OCI-LY1 (cell line): Measurements from ENCODE around the gene CELF4.

Source experiments
- H2AFZ ChIP-seq: fragments of 200-600 bp; sonication (generic), shearing (Covaris generic); 2 replicates; pipeline ENCODE4 v1.6.0; 2014; ENCODE audit warnings: antibody characterized with exemption, mild to moderate bottlenecking, low read length
- H3F3A ChIP-seq: fragments of 200-600 bp; sonication (generic), shearing (Covaris generic); 2 replicates; pipeline ENCODE4 v1.6.0; 2014; ENCODE audit warnings: mild to moderate bottlenecking, antibody characterized with exemption, low read length, moderate library complexity; ENCODE audit not compliant: insufficient read depth
- H3K27ac ChIP-seq: fragments of 200-600 bp; sonication (generic); 2 replicates; pipeline ENCODE4 v1.5.1; 2014; ENCODE audit warnings: low read length, mixed run types, mild to moderate bottlenecking, low read depth; ENCODE audit not compliant: poor library complexity, severe bottlenecking
- H3K27me3 ChIP-seq: fragments of 200-600 bp; sonication (generic); 2 replicates; pipeline ENCODE4 v1.6.0; 2014; ENCODE audit warnings: antibody characterized with exemption, mild to moderate bottlenecking, low read length, moderate library complexity; ENCODE audit not compliant: insufficient read depth
- H3K36me3 ChIP-seq: fragments of 200-600 bp; sonication (generic); 2 replicates; pipeline ENCODE4 v1.6.1; 2014; ENCODE audit warnings: mild to moderate bottlenecking, antibody characterized with exemption, low read length, moderate library complexity, mixed read lengths; ENCODE audit not compliant: insufficient read depth
- H3K4me1 ChIP-seq: fragments of 200-600 bp; sonication (generic); 2 replicates; pipeline ENCODE4 v1.5.1; 2014; ENCODE audit warnings: mild to moderate bottlenecking, low read length, moderate library complexity; ENCODE audit not compliant: insufficient read depth, severe bottlenecking
- H3K4me2 ChIP-seq: fragments of 200-600 bp; sonication (generic), shearing (Covaris generic); 2 replicates; pipeline ENCODE4 v1.6.1; 2014; ENCODE audit warnings: low read length
- H3K4me3 ChIP-seq: fragments of 200-600 bp; sonication (generic); 2 replicates; pipeline ENCODE4 v1.5.1; 2014; ENCODE audit warnings: low read length, low read depth, mild to moderate bottlenecking, mixed read lengths; ENCODE audit not compliant: poor library complexity, severe bottlenecking
- H3K79me2 ChIP-seq: fragments of 200-600 bp; shearing (Covaris generic); 2 replicates; pipeline ENCODE4 v1.6.1; 2016; ENCODE audit warnings: mixed run types, low read length, mixed read lengths; ENCODE audit not compliant: insufficient read depth
- H3K9ac ChIP-seq: fragments of 200-600 bp; sonication (generic), shearing (Covaris generic); 2 replicates; pipeline ENCODE4 v1.6.1; 2014; ENCODE audit warnings: mild to moderate bottlenecking, low read length, mixed read lengths
- H3K9me2 ChIP-seq: fragments of 200-600 bp; sonication (generic), shearing (Covaris generic); 2 replicates; pipeline ENCODE4 v1.6.1; 2014; ENCODE audit warnings: low read depth, mild to moderate bottlenecking, low read length, mixed read lengths
- H3K9me3 ChIP-seq: fragments of 200-600 bp; shearing (Covaris generic); 2 replicates; pipeline ENCODE4 v1.6.1; 2014; ENCODE audit warnings: low read length, mixed read lengths
- H4K20me1 ChIP-seq: fragments of 200-600 bp; sonication (generic), shearing (Covaris generic); 2 replicates; pipeline ENCODE4 v1.6.0; 2016; ENCODE audit warnings: mild to moderate bottlenecking, low read length; ENCODE audit not compliant: insufficient read depth
- EZH2 ChIP-seq: fragments of 200-600 bp; sonication (generic), shearing (Covaris generic); IDR thresholded peaks from 2 replicates; pipeline ENCODE4 v1.8.0; 2017; ENCODE audit warnings: borderline replicate concordance, mixed run types, mild to moderate bottlenecking, antibody characterized with exemption, low read length, moderate library complexity, mixed read lengths
- TF ChIP-seq, protein P1 (sequence below): fragments of 200-600 bp; sonication (generic), shearing (Covaris generic); IDR thresholded peaks from 2 replicates; pipeline ENCODE4 v1.5.1; 2017; ENCODE audit warnings: mild to moderate bottlenecking, antibody characterized with exemption, low read length, moderate library complexity, mixed read lengths

The CELF4 gene

DNA sequence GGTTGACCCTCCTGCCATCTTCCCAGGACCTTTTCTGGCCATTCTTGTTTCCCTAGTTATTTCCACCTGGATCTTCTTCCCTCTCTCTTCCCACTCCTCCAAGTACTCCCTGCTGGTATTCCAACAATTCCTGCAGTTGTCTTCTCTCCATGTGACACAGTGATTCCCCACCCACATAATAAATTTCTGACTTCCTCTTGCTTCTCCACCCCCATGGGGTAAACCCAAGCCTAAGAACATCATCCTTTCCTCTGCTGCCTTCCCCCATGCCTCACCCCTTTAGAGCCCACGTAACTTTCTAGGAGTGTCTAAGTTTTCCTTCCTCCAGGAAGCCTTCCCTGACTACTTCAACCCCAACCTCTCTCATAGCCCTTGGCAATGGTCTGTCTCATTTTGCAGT is 72.6 kb downstream of the CELF4 start:
- Histone ChIP-seq H3K9me2 (no peaks in the 10 kb centered on the region), H3K27me3 (no peaks in the 10 kb centered on the region), H3K9me3 (no peaks in the 10 kb centered on the region), H3K79me2 (no peaks in the 10 kb centered on the region), H3K4me3 (no peak overlapping the region), H3K27ac (no peak overlapping the region), H4K20me1 (no peaks in the 10 kb centered on the region), H2AFZ (no peak overlapping the region), H3F3A (no peaks in the 10 kb centered on the region), H3K36me3 (no peaks in the 10 kb centered on the region), H3K4me1 (no peaks in the 10 kb centered on the region), H3K4me2 (no peak overlapping the region), H3K9ac (no peak overlapping the region)
- TF ChIP-seq, protein P1, sequence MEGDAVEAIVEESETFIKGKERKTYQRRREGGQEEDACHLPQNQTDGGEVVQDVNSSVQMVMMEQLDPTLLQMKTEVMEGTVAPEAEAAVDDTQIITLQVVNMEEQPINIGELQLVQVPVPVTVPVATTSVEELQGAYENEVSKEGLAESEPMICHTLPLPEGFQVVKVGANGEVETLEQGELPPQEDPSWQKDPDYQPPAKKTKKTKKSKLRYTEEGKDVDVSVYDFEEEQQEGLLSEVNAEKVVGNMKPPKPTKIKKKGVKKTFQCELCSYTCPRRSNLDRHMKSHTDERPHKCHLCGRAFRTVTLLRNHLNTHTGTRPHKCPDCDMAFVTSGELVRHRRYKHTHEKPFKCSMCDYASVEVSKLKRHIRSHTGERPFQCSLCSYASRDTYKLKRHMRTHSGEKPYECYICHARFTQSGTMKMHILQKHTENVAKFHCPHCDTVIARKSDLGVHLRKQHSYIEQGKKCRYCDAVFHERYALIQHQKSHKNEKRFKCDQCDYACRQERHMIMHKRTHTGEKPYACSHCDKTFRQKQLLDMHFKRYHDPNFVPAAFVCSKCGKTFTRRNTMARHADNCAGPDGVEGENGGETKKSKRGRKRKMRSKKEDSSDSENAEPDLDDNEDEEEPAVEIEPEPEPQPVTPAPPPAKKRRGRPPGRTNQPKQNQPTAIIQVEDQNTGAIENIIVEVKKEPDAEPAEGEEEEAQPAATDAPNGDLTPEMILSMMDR, result no peak
- TF ChIP-seq EZH2, result no peak

DNA sequence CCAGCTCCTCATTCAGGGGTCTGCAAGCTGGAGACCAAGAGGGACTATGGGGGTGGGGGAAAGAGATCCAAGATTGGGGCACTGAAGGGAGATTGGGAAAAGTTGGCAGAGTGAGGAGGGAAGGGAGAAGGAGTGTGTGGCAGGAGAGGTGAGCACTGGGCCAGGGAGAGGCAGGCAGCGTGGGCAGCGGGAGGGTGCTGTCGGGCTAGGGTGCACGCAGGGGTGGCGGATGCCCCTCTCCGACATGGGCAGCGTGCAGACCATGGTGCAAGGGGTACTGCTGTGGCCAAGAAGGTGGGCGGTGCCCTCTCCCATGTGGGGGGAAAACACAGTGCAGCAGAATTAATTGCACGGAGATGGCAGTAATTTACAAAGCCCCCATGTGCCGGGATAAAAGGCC is 74.1 kb downstream of the CELF4 start:
- no peaks in the 10 kb centered on the region for H3K79me2 ChIP-seq
- H3K9me3 ChIP-seq, result no peaks in the 10 kb centered on the region
- no peak overlapping the region for H2AFZ ChIP-seq
- H4K20me1 ChIP-seq, result no peaks in the 10 kb centered on the region
- no peaks in the 10 kb centered on the region for H3K36me3 ChIP-seq
- TF ChIP-seq EZH2, result no peak
- TF ChIP-seq, protein P1, result no peak
- H3K9ac ChIP-seq, result no peak overlapping the region
- H3K9me2 ChIP-seq, result no peaks in the 10 kb centered on the region
- H3K27ac ChIP-seq, result no peak overlapping the region
- H3F3A ChIP-seq, result no peaks in the 10 kb centered on the region
- H3K4me3 ChIP-seq, result no peak overlapping the region
- no peaks in the 10 kb centered on the region for H3K27me3 ChIP-seq
- no peaks in the 10 kb centered on the region for H3K4me1 ChIP-seq
- no peak overlapping the region for H3K4me2 ChIP-seq

DNA sequence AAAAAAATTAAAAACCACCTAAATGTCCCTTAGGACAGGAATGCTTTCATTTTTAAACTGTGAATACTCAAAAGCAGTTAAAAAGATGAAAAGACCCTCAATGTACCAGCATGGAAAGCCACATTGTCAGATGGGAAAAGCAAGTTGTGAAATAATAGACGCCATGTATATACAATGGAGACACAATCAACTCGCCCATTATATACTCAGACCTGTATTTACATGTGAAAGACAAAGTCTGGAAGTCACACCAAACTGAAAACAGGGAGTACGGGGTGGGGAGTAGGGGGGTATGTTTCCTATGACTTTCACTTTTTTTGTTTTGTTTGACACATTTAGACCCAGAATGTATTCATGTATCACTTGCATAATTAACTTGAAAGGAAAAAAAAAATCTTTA is 75.6 kb downstream of the CELF4 start:
- Histone ChIP-seq H3K9me3 (no peaks in the 10 kb centered on the region), H3K9me2 (no peaks in the 10 kb centered on the region), H3K4me3 (no peak overlapping the region), H4K20me1 (no peaks in the 10 kb centered on the region), H2AFZ (no peak overlapping the region), H3K4me1 (no peaks in the 10 kb centered on the region), H3K79me2 (no peaks in the 10 kb centered on the region), H3K27ac (no peak overlapping the region), H3K9ac (no peak overlapping the region), H3K36me3 (no peaks in the 10 kb centered on the region), H3K4me2 (no peak overlapping the region), H3K27me3 (no peaks in the 10 kb centered on the region), H3F3A (no peaks in the 10 kb centered on the region)
- TF ChIP-seq, protein P1, result no peak
- TF ChIP-seq EZH2, result no peak
